Fibroblast of the aortic adventitia (primary cell): Measurements from ENCODE around the gene EIF3J. TPM values are rescaled to one million over a fixed set of nuclear protein-coding genes. Genes with fewer than 3 reads are reported as not detected.

ENCODE experiments used
- DNase-seq: peaks from one replicate; pipeline ENCODE4 v3.0.0-alpha.2; 2010; ENCODE audit warnings: low read depth
- H3K4me3 ChIP-seq: 2 replicates; pipeline ENCODE4 v1.5.1; 2011; ENCODE audit warnings: low read depth, mild to moderate bottlenecking, control low read depth, low read length, moderate library complexity
- CTCF ChIP-seq: IDR thresholded peaks from 2 replicates; pipeline ENCODE4 v1.5.1; 2011; ENCODE audit warnings: mild to moderate bottlenecking, low read length, control low read depth, inconsistent platforms; ENCODE audit not compliant: insufficient read depth
- total RNA-seq: library from RNA; depleted of rRNA; stranded (reverse); fragments of >200 nt; gene quantifications from 2 replicates; pipeline ENCODE4 v1.2.3, GENCODE V29; 2012; ENCODE audit warnings: low replicate concordance

The EIF3J gene
- total RNA-seq, 1 donor = 36.7 TPM

DNA sequence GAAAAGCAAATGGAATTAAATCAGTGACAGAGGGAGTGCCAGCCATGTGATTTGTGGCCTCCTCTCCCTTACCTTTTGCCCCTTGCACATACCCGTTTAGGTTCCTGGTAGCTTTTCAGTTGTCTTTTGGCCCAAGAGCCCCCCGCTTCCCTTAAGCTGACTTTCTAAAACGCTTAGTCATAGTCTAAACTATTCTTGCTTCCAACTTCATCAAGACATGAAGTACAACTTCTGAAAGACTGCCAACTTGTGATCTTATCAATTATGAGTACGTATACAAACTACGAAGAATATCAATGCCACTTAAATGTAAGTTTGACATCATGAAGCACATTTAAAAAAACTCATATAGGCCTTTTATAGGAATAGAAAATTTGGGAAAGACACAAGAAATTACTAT is 61.9 kb downstream of the EIF3J start:
- no peak for TF ChIP-seq CTCF
- H3K4me3 ChIP-seq = no peak overlapping the region
- peak; percentile 80 for DNase-seq

- TF ChIP-seq CTCF = no peak
- DNase-seq = no peak
- no peak overlapping the region for H3K4me3 ChIP-seq
Measured at GRCh38 chr15:44603126-44603525, 66.2 kb downstream of the EIF3J start.

DNA sequence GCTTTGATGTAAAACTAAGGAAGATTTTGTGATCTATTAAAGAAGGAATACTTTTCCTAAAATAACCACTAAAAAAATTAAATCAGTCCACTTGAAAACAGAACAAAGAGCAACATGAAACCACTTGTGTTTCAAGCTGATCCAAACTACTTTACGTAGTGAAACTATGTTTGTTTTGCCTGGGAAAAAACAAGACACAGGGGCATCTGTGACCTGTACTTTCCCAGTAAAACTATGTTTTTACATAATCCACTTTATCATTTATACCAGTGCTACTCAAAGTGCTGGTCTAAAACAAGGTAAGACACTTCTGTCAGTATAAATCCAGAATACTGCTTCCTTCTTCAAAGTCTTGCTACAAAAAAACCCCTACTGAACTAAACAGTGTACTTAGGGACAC is 69.8 kb downstream of the EIF3J start:
- H3K4me3 ChIP-seq = no peak overlapping the region
- DNase-seq = no peak
- TF ChIP-seq CTCF = no peak

Other genes starting within 250 kb of the EIF3J start
- gene GOLM2, start 248.4 kb upstream of the EIF3J start, total RNA-seq = 47.3 and 150 TPM in 2 replicates
- 17.6 and 108 TPM in 2 replicates for gene CTDSPL2, start 109.5 kb upstream of the EIF3J start, total RNA-seq
- 67.5 and 84.8 TPM in 2 replicates for gene SPG11, start 126.5 kb downstream of the EIF3J start, total RNA-seq
- gene PATL2, start 174.2 kb downstream of the EIF3J start, total RNA-seq = 0.72 and 0.82 TPM in 2 replicates
- 2,390 and 3,757 TPM in 2 replicates for gene B2M, start 174.4 kb downstream of the EIF3J start, total RNA-seq
- 9.5 and 17.9 TPM in 2 replicates for gene TRIM69, start 199.4 kb downstream of the EIF3J start, total RNA-seq